Gastroesophageal sphincter (tissue), 4 donors: ENCODE data around the gene SPEM3. TPM values are rescaled to one million over a fixed set of nuclear protein-coding genes. Genes with fewer than 3 reads are reported as not detected.

Experiments used
- total RNA-seq, 4 donors: library from RNA; depleted of rRNA; stranded (reverse); fragments of >200 nt; gene quantifications; one replicate each; pipeline ENCODE4 v1.1.0, GENCODE V29; 2016

Gene SPEM3
- total RNA-seq, 4 donors from 2014 or later = 0.08 TPM; not detected in 3

Other genes with a start within 250 kb of the SPEM3 start
- 1 to 10 TPM in 1 of 4 donors, under 1 TPM in 1, not detected in 2; 0.54 to 1.2 TPM for gene ASGR1, start 249.5 kb upstream of the SPEM3 start, total RNA-seq
- gene DLG4, start 209.0 kb upstream of the SPEM3 start, total RNA-seq = 10 to 100 TPM; 14.1 to 21.7 (median 16.5) TPM
- gene ACADVL, start 208.9 kb upstream of the SPEM3 start, total RNA-seq = 100 to 1,000 TPM; 331 to 508 (median 475) TPM
- gene DVL2, start 194.3 kb upstream of the SPEM3 start, total RNA-seq = 10 to 100 TPM; 33.0 to 53.9 (median 45.0) TPM
- gene PHF23, start 189.4 kb upstream of the SPEM3 start, total RNA-seq = 10 to 100 TPM; 29.4 to 38.2 (median 31.0) TPM
- gene GABARAP, start 186.4 kb upstream of the SPEM3 start, total RNA-seq = 100 to 1,000 TPM; 289 to 437 (median 386) TPM
- gene CTDNEP1, start 177.1 kb upstream of the SPEM3 start, total RNA-seq = 10 to 100 TPM; 33.8 to 66.3 (median 52.5) TPM
- gene ELP5, start 176.6 kb upstream of the SPEM3 start, total RNA-seq = 10 to 100 TPM; 29.6 to 36.8 (median 33.8) TPM
- gene CLDN7, start 166.4 kb upstream of the SPEM3 start, total RNA-seq = 10 to 100 TPM in 1 of 4 donors, 1 to 10 TPM in 2, not detected in 1; 1.4 to 16.9 (median 4.7) TPM
- gene SLC2A4, start 147.1 kb upstream of the SPEM3 start, total RNA-seq = 100 to 1,000 TPM in 3 of 4 donors, 10 to 100 TPM in 1; 71.8 to 200 (median 149) TPM
- gene YBX2, start 134.2 kb upstream of the SPEM3 start, total RNA-seq = 1 to 10 TPM; 3.3 to 6.5 (median 5.3) TPM
- gene EIF5A, start 121.2 kb upstream of the SPEM3 start, total RNA-seq = 100 to 1,000 TPM; 145 to 233 (median 183) TPM
- 100 to 1,000 TPM in 1 of 4 donors, 10 to 100 TPM in 3; 66.9 to 104 (median 82.5) TPM for gene GPS2, start 113.5 kb upstream of the SPEM3 start, total RNA-seq
- 10 to 100 TPM; 12.0 to 30.4 (median 14.9) TPM for gene NEURL4, start 99.5 kb upstream of the SPEM3 start, total RNA-seq
- 1 to 10 TPM; 2.0 to 4.6 (median 3.5) TPM for gene ACAP1, start 92.3 kb upstream of the SPEM3 start, total RNA-seq
- gene KCTD11, start 76.7 kb upstream of the SPEM3 start, total RNA-seq = 10 to 100 TPM in 2 of 4 donors, 1 to 10 TPM in 2; 8.8 to 16.9 (median 10.3) TPM
- gene TMEM95, start 73.7 kb upstream of the SPEM3 start, total RNA-seq = not detected
- 1 to 10 TPM; 2.0 to 4.4 (median 3.5) TPM for gene TNK1, start 47.8 kb upstream of the SPEM3 start, total RNA-seq
- 10 to 100 TPM; 16.8 to 38.1 (median 17.7) TPM for gene PLSCR3, start 34.3 kb upstream of the SPEM3 start, total RNA-seq
- 10 to 100 TPM; 31.1 to 66.6 (median 57.8) TPM for gene TMEM256, start 24.8 kb upstream of the SPEM3 start, total RNA-seq
- gene NLGN2, start 21.0 kb upstream of the SPEM3 start, total RNA-seq = 10 to 100 TPM in 3 of 4 donors, 1 to 10 TPM in 1; 9.9 to 28.4 (median 14.4) TPM
- not detected for gene SPEM1, start 8.5 kb upstream of the SPEM3 start, total RNA-seq
- not detected for gene SPEM2, start 3.2 kb upstream of the SPEM3 start, total RNA-seq
- 1 to 10 TPM; 1.3 to 5.6 (median 2.4) TPM for gene TMEM102, start 6.6 kb downstream of the SPEM3 start, total RNA-seq
- gene FGF11, start 10.7 kb downstream of the SPEM3 start, total RNA-seq = 1 to 10 TPM in 1 of 4 donors, under 1 TPM in 2, not detected in 1; 0.13 to 1.0 (median 0.42) TPM
- gene CHRNB1, start 16.2 kb downstream of the SPEM3 start, total RNA-seq = 10 to 100 TPM in 1 of 4 donors, 1 to 10 TPM in 3; 4.7 to 12.1 (median 8.1) TPM
- 100 to 1,000 TPM in 1 of 4 donors, 10 to 100 TPM in 3; 68.4 to 115 (median 80.2) TPM for gene ZBTB4, start 50.8 kb downstream of the SPEM3 start, total RNA-seq
- not detected for gene SLC35G6, start 52.6 kb downstream of the SPEM3 start, total RNA-seq
- gene POLR2A, start 55.5 kb downstream of the SPEM3 start, total RNA-seq = 10 to 100 TPM; 41.0 to 55.3 (median 47.3) TPM
- 100 to 1,000 TPM in 1 of 4 donors, 10 to 100 TPM in 3; 61.1 to 108 (median 84.7) TPM for gene TNFSF12, start 120.2 kb downstream of the SPEM3 start, total RNA-seq
- 10 to 100 TPM; 14.5 to 47.1 (median 27.2) TPM for gene TNFSF13, start 129.9 kb downstream of the SPEM3 start, total RNA-seq
- 10 to 100 TPM; 68.3 to 94.7 (median 79.6) TPM for gene SENP3, start 133.1 kb downstream of the SPEM3 start, total RNA-seq
- 10 to 100 TPM in 3 of 4 donors, 1 to 10 TPM in 1; 7.9 to 83.1 (median 46.1) TPM for gene CD68, start 150.8 kb downstream of the SPEM3 start, total RNA-seq
- 10 to 100 TPM; 38.1 to 66.5 (median 51.2) TPM for gene MPDU1, start 155.0 kb downstream of the SPEM3 start, total RNA-seq
- gene SOX15, start 161.2 kb downstream of the SPEM3 start, total RNA-seq = 1 to 10 TPM; 5.1 to 9.0 (median 5.9) TPM
- gene FXR2, start 186.0 kb downstream of the SPEM3 start, total RNA-seq = 10 to 100 TPM; 39.3 to 54.6 (median 47.4) TPM
- 10 to 100 TPM; 50.6 to 72.3 (median 62.3) TPM for gene SAT2, start 199.0 kb downstream of the SPEM3 start, total RNA-seq
- gene SHBG, start 201.3 kb downstream of the SPEM3 start, total RNA-seq = 1 to 10 TPM in 1 of 4 donors, under 1 TPM in 1, not detected in 2; 0.40 to 3.0 TPM
- 1 to 10 TPM in 3 of 4 donors, under 1 TPM in 1; 0.77 to 3.6 (median 2.3) TPM for gene ATP1B2, start 222.1 kb downstream of the SPEM3 start, total RNA-seq